ENCODE data around the gene ZBTB43. TPM values are rescaled to one million over a fixed set of nuclear protein-coding genes. Genes with fewer than 3 reads are reported as not detected.

ZBTB43 gene
- total and polyA plus RNA-seq, 10 of the 15 experiments (the other 5 are each of a cell fraction or from before 2014, with no cell fraction given), result 2.4 to 19.3 (median 8.7) TPM

DNA sequence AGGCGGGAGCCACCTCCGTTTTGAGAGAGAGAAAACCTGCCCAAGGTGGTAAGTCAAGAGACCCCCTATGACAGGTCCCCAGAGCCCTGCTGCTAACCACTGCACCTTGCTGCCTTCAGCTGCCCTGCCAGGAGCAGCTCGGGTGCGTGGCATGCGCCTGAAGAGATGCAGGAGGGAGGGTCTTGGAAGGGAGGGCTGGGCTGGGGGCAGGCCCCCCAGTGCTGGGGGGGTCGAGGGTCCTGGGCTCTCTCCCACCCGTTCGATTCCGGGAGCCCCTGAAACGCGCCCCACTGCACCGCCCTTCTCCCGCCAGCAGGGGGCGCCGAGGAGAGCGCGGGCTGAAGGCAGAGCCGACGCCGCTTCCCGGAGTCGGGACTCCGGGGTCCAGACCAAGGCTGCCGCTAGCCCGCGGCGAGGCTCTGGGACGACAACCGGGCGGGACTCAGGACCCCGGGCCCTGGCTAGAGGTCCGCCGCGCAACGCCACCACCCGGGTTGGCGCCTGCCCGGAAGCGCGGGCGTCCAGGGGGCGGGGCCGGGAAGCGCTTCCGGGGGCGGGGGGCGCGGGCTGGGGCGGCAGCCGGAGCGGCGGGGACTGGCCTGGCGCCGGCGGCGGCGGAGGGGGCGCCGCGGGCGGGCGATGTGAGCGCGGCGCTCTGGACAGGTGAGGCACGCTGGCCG, 55.4 kb downstream of the ZBTB43 start, which contains the start of gene ZBTB34 (continued):
- TF ChIP-seq BCLAF1 (IDR thresholded peaks at IDR 0.05), result no peak
- no peak for TF ChIP-seq TARDBP (IDR thresholded peaks at IDR 0.05; ENCODE audit: borderline replicate concordance)
- TF ChIP-seq GABPA (IDR thresholded peaks at IDR 0.05; ENCODE audit: low read depth), result peak; percentile 83
- TF ChIP-seq, protein P1, sequence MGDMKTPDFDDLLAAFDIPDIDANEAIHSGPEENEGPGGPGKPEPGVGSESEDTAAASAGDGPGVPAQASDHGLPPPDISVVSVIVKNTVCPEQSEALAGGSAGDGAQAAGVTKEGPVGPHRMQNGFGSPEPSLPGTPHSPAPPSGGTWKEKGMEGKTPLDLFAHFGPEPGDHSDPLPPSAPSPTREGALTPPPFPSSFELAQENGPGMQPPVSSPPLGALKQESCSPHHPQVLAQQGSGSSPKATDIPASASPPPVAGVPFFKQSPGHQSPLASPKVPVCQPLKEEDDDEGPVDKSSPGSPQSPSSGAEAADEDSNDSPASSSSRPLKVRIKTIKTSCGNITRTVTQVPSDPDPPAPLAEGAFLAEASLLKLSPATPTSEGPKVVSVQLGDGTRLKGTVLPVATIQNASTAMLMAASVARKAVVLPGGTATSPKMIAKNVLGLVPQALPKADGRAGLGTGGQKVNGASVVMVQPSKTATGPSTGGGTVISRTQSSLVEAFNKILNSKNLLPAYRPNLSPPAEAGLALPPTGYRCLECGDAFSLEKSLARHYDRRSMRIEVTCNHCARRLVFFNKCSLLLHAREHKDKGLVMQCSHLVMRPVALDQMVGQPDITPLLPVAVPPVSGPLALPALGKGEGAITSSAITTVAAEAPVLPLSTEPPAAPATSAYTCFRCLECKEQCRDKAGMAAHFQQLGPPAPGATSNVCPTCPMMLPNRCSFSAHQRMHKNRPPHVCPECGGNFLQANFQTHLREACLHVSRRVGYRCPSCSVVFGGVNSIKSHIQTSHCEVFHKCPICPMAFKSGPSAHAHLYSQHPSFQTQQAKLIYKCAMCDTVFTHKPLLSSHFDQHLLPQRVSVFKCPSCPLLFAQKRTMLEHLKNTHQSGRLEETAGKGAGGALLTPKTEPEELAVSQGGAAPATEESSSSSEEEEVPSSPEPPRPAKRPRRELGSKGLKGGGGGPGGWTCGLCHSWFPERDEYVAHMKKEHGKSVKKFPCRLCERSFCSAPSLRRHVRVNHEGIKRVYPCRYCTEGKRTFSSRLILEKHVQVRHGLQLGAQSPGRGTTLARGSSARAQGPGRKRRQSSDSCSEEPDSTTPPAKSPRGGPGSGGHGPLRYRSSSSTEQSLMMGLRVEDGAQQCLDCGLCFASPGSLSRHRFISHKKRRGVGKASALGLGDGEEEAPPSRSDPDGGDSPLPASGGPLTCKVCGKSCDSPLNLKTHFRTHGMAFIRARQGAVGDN (IDR thresholded peaks at IDR 0.05), result peak; percentile 81
- TF ChIP-seq IKZF1 (conservative IDR thresholded peaks at IDR 0.05), result peak; percentile 83
- no peak for TF ChIP-seq TCF7 (IDR thresholded peaks at IDR 0.05; ENCODE audit: borderline replicate concordance)
- TF ChIP-seq, protein P2, sequence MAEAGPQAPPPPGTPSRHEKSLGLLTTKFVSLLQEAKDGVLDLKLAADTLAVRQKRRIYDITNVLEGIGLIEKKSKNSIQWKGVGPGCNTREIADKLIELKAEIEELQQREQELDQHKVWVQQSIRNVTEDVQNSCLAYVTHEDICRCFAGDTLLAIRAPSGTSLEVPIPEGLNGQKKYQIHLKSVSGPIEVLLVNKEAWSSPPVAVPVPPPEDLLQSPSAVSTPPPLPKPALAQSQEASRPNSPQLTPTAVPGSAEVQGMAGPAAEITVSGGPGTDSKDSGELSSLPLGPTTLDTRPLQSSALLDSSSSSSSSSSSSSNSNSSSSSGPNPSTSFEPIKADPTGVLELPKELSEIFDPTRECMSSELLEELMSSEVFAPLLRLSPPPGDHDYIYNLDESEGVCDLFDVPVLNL (IDR thresholded peaks at IDR 0.05; ENCODE audit: low read depth, low read length), result no peak
- TF ChIP-seq, protein P3, sequence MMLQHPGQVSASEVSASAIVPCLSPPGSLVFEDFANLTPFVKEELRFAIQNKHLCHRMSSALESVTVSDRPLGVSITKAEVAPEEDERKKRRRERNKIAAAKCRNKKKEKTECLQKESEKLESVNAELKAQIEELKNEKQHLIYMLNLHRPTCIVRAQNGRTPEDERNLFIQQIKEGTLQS (IDR thresholded peaks at IDR 0.05; ENCODE audit: borderline replicate concordance, extremely low read depth, low read depth, low read length), result peak; percentile 34; the same call in 1 of the 2 replicates
- no peak for TF ChIP-seq CBX3 (IDR thresholded peaks at IDR 0.05; ENCODE audit: borderline replicate concordance, low read depth)
- TF ChIP-seq MEF2B (IDR thresholded peaks at IDR 0.05; ENCODE audit: partially characterized antibody, poor library complexity, severe bottlenecking), result peak; percentile 73
- no peak for TF ChIP-seq NFXL1 (IDR thresholded peaks at IDR 0.05; ENCODE audit: borderline replicate concordance)
- TF ChIP-seq PML (IDR thresholded peaks at IDR 0.05; ENCODE audit: low read length), result no peak
- peak; percentile 74 for TF ChIP-seq LARP7 (IDR thresholded peaks at IDR 0.05)
- TF ChIP-seq CEBPB (IDR thresholded peaks at IDR 0.05; ENCODE audit: borderline replicate concordance in 1 of 2, low read depth in 2 of 2, low read length in 2 of 2), result no peak
- TF ChIP-seq POU2F2 (IDR thresholded peaks at IDR 0.05; ENCODE audit: borderline replicate concordance, low read depth, low read length), result peak; percentile 55; the same call in 1 of the 3 replicates
- peak; percentile 78 for TF ChIP-seq BACH1 (IDR thresholded peaks at IDR 0.05; ENCODE audit: borderline replicate concordance)
- TF ChIP-seq NKRF (conservative IDR thresholded peaks at IDR 0.05), result peak; percentile 82
- 0 out of 2 replicates have a peak, but pooled peaks have one; percentile 61 for TF ChIP-seq NBN (IDR thresholded peaks at IDR 0.05)
